Esophagus squamous epithelium (tissue), 4 donors: ENCODE measurements around the gene SUV39H2.

Experiments
- POLR2A ChIP-seq, 4 donors: fragments of 450-650 bp; IDR thresholded peaks; one replicate each; pipeline ENCODE4 v1.6.1; 2017; ENCODE audit warnings: antibody characterized with exemption in 4 of 4, mild to moderate bottlenecking in 4 of 4, moderate library complexity in 3 of 4
- TF ChIP-seq, protein P1 (sequence below), 6 experiments: fragments of 450-650 bp in 4 of 6; fragments of 200-600 bp in 2 of 6; sonication (generic) in 2 of 6; IDR thresholded peaks; one replicate each; pipeline ENCODE4 v1.5.1; 2016 to 2019; ENCODE audit warnings: antibody characterized with exemption in 6 of 6, mild to moderate bottlenecking in 4 of 6, moderate library complexity in 4 of 6

DNA sequence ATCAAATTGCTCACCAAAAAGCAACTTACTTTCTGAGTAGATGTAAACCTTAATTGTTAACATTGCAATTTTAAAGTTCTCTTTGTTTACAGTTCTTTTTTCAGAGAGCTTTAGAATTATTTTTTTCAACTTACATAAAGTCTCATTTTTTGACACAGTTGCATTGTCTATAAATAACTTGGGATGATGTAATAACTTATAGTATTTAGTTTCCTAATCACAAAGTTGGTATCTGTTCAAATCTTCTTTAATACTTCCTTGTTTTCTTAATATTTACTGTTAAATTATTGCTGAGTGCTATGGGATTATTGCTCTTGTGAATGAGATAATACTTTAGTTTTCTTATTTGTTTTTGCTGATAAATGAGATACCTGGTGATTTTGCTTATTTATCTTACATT, 18.9 kb upstream of the SUV39H2 start:
- TF ChIP-seq, protein P1, sequence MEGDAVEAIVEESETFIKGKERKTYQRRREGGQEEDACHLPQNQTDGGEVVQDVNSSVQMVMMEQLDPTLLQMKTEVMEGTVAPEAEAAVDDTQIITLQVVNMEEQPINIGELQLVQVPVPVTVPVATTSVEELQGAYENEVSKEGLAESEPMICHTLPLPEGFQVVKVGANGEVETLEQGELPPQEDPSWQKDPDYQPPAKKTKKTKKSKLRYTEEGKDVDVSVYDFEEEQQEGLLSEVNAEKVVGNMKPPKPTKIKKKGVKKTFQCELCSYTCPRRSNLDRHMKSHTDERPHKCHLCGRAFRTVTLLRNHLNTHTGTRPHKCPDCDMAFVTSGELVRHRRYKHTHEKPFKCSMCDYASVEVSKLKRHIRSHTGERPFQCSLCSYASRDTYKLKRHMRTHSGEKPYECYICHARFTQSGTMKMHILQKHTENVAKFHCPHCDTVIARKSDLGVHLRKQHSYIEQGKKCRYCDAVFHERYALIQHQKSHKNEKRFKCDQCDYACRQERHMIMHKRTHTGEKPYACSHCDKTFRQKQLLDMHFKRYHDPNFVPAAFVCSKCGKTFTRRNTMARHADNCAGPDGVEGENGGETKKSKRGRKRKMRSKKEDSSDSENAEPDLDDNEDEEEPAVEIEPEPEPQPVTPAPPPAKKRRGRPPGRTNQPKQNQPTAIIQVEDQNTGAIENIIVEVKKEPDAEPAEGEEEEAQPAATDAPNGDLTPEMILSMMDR (IDR thresholded peaks at IDR 0.05), result no peak
- no peak for TF ChIP-seq POLR2A (IDR thresholded peaks at IDR 0.05)
